HAP-1 (cell line): ENCODE data around the gene SCG2.

Experiments used
- DNase-seq, 2 experiments: peaks; one replicate each; pipeline ENCODE4 v3.0.0-alpha.2; 2016 to 2020; ENCODE audit warnings: low spot score in 2 of 2
- H3K27me3 ChIP-seq: fragments of 250-450 bp; sonication (Bioruptor Pico); 2 replicates; pipeline ENCODE4 v1.5.1; 2020; ENCODE audit warnings: low read depth, mild to moderate bottlenecking, moderate library complexity
- H3K36me3 ChIP-seq: fragments of 250-450 bp; sonication (Bioruptor Pico); replicated peaks from 2 replicates; pipeline ENCODE4 v1.5.1; 2020; ENCODE audit warnings: mild to moderate bottlenecking
- H3K4me1 ChIP-seq: fragments of 250-450 bp; sonication (Bioruptor Pico); 2 replicates; pipeline ENCODE4 v1.5.1; 2020; ENCODE audit warnings: mild to moderate bottlenecking
- H3K4me3 ChIP-seq: fragments of 250-450 bp; sonication (Bioruptor Pico); 2 replicates; pipeline ENCODE4 v1.5.1; 2020; ENCODE audit warnings: mild to moderate bottlenecking, moderate library complexity
- H3K9me3 ChIP-seq: fragments of 250-450 bp; sonication (Bioruptor Pico); 2 replicates; pipeline ENCODE4 v1.5.1; 2020; ENCODE audit warnings: mild to moderate bottlenecking, moderate library complexity
- in situ Hi-C: fragments of 300-500 bp; cut with MboI; formaldehyde crosslinking; loops from 3 replicates; pipeline ENCODE4 v1.14.3; 2020; ENCODE audit warnings: low sequenced_read_pairs, inconsistent platforms, mixed read lengths

The SCG2 gene

DNA sequence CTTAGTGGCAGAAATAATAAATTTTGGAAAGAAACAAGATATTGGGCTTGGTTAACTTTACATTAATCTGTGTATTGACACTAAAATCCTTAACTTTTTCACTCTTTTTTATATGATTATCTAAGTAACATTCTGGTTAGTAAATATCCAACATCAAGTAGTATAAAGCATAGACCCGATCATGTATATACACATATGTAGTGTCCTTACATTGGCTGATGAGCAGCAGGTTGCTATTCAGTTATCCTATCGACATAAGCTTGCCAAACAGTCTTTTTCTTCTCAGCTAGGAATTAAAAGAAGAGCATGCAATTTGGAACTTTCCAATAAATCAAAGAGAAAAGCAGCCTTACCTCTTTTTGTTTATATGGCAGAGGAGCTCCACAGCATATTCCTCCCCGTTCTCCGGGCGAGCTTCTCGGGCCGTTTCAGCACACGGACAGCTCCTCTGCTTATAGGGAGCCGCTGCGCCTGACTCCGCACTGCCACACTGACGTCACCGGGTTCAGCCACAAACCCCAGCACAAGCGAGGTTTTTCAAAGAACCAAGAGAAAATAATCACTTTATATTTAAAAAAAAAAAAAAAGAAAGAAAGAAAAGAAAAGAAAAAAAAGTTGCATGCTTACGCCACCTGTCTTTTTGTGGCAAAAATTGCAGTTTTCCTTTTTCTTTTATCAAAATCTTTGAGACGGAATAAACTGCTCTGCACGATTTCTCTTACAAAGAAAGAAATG is at the start of gene SCG2:
Gene SCG2, minus strand, starts transcription at position 430 of the 735 bp plus-strand sequence. CDS start 3,079 bp downstream, outside the sequence.
- no peak within 1 kb of the TSS for H3K4me3 ChIP-seq
- peak; percentile 76 to 84 for DNase-seq
- H3K9me3 ChIP-seq: no peaks in the 10 kb centered on the region
- in situ Hi-C loops: no loop called here
- H3K27me3 ChIP-seq: peaks cover 14% of the 10 kb centered on the region; the same call in 1 of the 2 replicates
- H3K4me1 ChIP-seq: peaks cover 22% of the 10 kb centered on the region
- H3K36me3 ChIP-seq: no peaks in the 10 kb centered on the region

GRCh38 chr2:223649554-223650533 is 47.7 kb upstream of the SCG2 start:
- in situ Hi-C loops: no loop called here
- Histone ChIP-seq H3K27me3 (no peaks in the 10 kb centered on the region), H3K36me3 (no peaks in the 10 kb centered on the region), H3K9me3 (no peaks in the 10 kb centered on the region), H3K4me3 (no peak overlapping the region), H3K4me1 (peaks cover 7% of the 10 kb centered on the region)
- DNase-seq: peak in 1 of 2 experiments; percentile 20

- in situ Hi-C loops: no loop called here
- no peaks in the 10 kb centered on the region for H3K36me3 ChIP-seq
- H3K4me1 ChIP-seq: peaks cover 7% of the 10 kb centered on the region
- DNase-seq: no peak
- no peaks in the 10 kb centered on the region for H3K9me3 ChIP-seq
- H3K4me3 ChIP-seq: no peak overlapping the region
- no peaks in the 10 kb centered on the region for H3K27me3 ChIP-seq
These were observed 46.6 kb upstream of the SCG2 start for GRCh38 chr2:223648755-223649154.

DNA sequence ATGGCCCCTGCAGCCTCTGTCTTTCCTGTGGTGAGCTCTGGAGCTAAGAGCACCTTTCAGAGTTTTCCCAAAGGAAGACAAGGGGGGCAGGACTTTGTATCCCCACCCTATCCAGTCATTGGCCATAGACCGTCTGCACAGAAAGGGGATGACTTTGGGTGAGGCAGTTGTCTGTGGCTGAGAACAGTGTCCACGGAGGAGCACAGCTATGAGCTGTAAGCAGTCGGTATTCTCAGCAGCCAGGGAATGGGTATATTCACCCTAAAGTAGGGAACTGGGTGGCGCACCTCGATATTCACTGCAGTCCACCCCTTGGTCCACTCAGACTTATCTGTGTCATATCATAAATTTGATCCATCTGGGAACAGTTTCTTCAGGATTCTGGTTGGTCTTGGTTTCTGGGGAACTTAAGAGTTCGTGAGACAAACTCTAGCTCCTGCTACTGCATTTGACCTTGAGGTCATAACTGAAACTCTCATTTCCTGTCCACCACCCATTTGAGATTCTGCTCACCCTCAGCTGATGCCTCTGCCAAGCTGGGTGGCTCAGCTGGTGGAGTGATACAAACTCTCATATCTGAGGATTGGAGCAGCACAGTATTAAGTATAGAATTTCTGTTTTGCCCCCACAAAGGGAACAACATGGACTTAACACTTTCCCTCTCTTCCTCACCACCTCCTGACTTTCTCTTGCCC is 45.2 kb upstream of the SCG2 start:
- Histone ChIP-seq H3K4me1 (peaks cover 12% of the 10 kb centered on the region), H3K4me3 (no peak overlapping the region), H3K27me3 (no peaks in the 10 kb centered on the region), H3K9me3 (no peaks in the 10 kb centered on the region), H3K36me3 (no peaks in the 10 kb centered on the region)
- DNase-seq: no peak
- in situ Hi-C loops: no loop called here

GRCh38 chr2:223644136-223644535 is 42.0 kb upstream of the SCG2 start:
- DNase-seq: peak in 1 of 2 experiments; percentile 14
- H3K4me3 ChIP-seq: no peak overlapping the region
- in situ Hi-C loops: no loop called here
- H3K36me3 ChIP-seq: no peaks in the 10 kb centered on the region
- no peaks in the 10 kb centered on the region for H3K9me3 ChIP-seq
- H3K27me3 ChIP-seq: no peaks in the 10 kb centered on the region
- H3K4me1 ChIP-seq: peaks cover 5% of the 10 kb centered on the region

DNA sequence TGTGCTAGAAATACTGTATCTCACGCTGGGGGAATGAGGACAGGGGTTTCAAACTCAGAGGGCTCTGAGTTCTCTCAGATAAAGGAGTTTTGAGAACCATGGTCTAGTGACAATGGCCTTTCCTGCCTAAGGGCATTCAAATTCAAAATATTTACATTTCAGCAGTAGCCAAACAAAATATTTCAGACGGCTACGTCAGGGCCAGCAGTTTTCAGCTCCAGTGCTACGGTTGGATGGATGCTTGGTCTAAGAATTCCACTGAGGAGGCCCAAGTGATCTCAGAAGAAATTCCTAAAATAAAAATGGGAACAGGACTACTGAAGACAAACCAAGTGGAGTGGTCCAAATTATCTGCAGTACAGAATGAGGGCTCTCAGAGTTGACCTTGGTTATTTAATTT is 41.1 kb upstream of the SCG2 start:
- no peaks in the 10 kb centered on the region for H3K36me3 ChIP-seq
- in situ Hi-C loops: no loop called here
- no peak overlapping the region for H3K4me3 ChIP-seq
- H3K4me1 ChIP-seq: peaks cover 5% of the 10 kb centered on the region
- H3K27me3 ChIP-seq: no peaks in the 10 kb centered on the region
- no peak for DNase-seq
- no peaks in the 10 kb centered on the region for H3K9me3 ChIP-seq

DNA sequence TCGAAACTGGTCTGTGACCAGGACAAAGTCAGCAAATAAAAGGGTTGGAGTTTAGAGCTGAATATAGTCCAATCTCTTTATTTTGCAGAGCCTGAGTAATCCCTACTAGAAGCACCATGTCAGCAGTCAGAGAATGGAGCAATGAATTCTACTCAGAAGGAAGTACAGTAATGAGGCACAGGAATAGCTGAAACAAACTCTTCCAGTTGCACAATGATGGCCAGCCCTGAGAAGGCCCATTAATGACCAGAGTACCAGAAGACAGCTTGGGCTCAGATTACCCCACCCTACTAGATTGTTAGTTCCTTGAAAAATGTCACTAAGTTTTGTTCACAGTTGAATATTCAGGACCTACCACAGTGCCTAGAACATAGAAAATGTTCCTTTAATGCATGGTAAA is 40.3 kb upstream of the SCG2 start:
- in situ Hi-C loops: no loop called here
- Histone ChIP-seq H3K36me3 (no peaks in the 10 kb centered on the region), H3K27me3 (no peaks in the 10 kb centered on the region), H3K4me3 (no peak overlapping the region), H3K9me3 (no peaks in the 10 kb centered on the region), H3K4me1 (peaks cover 5% of the 10 kb centered on the region)
- no peak for DNase-seq

GRCh38 chr2:223641082-223641481 is 38.9 kb upstream of the SCG2 start:
- Histone ChIP-seq H3K36me3 (no peaks in the 10 kb centered on the region), H3K4me3 (no peak overlapping the region), H3K4me1 (peaks cover 5% of the 10 kb centered on the region), H3K27me3 (no peaks in the 10 kb centered on the region), H3K9me3 (no peaks in the 10 kb centered on the region)
- DNase-seq: peak in 1 of 2 experiments; percentile 48
- in situ Hi-C loops: no loop called here

GRCh38 chr2:223635080-223635479 is 32.9 kb upstream of the SCG2 start:
- no peak for DNase-seq
- in situ Hi-C loops: no loop called here
- H3K36me3 ChIP-seq: no peaks in the 10 kb centered on the region

DNA sequence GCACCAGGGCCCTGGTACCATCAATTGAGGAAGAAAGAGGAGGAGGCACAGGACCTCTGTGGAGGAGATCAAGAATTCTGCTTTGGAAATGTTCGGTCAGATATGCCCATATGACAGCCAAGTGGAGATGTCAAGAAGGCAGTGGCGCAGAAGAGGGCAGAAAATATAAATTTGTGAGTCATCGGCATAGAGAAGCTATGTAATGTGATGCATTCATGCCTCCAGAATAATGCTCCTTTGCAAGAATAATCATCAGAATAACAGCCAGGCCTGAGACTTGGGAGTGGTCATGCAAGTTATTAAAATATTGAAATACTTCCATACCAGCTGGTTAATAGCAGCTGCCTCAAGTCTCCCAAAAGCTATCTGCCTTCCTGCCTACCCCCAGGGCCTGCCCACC is 32.1 kb upstream of the SCG2 start:
- H3K4me3 ChIP-seq: no peak overlapping the region
- in situ Hi-C loops: no loop called here
- H3K9me3 ChIP-seq: no peaks in the 10 kb centered on the region
- no peaks in the 10 kb centered on the region for H3K36me3 ChIP-seq
- H3K4me1 ChIP-seq: no peaks in the 10 kb centered on the region
- DNase-seq: no peak
- no peaks in the 10 kb centered on the region for H3K27me3 ChIP-seq

More at GRCh38 chr2:223635080-223635479, 32.9 kb upstream of the SCG2 start:
- Histone ChIP-seq H3K9me3 (no peaks in the 10 kb centered on the region), H3K4me1 (no peaks in the 10 kb centered on the region), H3K4me3 (no peak overlapping the region), H3K27me3 (no peaks in the 10 kb centered on the region)

GRCh38 chr2:223633656-223634055 is 31.5 kb upstream of the SCG2 start:
- Histone ChIP-seq H3K9me3 (no peaks in the 10 kb centered on the region), H3K4me3 (no peak overlapping the region), H3K27me3 (no peaks in the 10 kb centered on the region), H3K4me1 (no peaks in the 10 kb centered on the region), H3K36me3 (no peaks in the 10 kb centered on the region)
- no peak for DNase-seq
- in situ Hi-C loops: no loop called here

- no peaks in the 10 kb centered on the region for H3K36me3 ChIP-seq
- no peak overlapping the region for H3K4me3 ChIP-seq
- H3K27me3 ChIP-seq: no peaks in the 10 kb centered on the region
- in situ Hi-C loops: no loop called here
- no peaks in the 10 kb centered on the region for H3K9me3 ChIP-seq
- DNase-seq: no peak
- H3K4me1 ChIP-seq: no peaks in the 10 kb centered on the region
These were observed 30.7 kb upstream of the SCG2 start for GRCh38 chr2:223632826-223633225.

DNA sequence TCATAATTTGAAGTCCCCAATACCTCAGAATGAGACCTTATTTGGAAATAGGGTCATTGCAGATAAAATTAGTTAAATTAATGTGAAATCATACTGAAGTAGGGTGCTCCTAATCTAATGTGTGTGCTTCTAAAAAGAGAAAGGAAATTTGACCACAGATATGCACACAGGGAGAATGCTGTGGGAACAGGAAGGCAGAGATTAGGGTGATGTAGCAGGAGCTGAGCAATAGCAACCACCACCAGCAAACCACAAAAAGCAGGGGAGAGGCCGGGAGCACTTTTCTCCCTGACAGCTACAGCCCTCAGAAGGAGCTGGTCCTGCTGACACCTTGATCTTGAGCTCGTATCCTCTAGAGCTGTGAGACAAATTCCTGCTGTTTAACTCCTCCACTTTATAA is 24.6 kb upstream of the SCG2 start:
- in situ Hi-C loops: no loop called here
- no peaks in the 10 kb centered on the region for H3K4me1 ChIP-seq
- H3K4me3 ChIP-seq: no peak overlapping the region
- no peak for DNase-seq
- no peaks in the 10 kb centered on the region for H3K27me3 ChIP-seq
- no peaks in the 10 kb centered on the region for H3K9me3 ChIP-seq
- no peaks in the 10 kb centered on the region for H3K36me3 ChIP-seq
